Activated naive CD4-positive, alpha-beta T cell (primary cell): ENCODE measurements around the gene ATP11A.
"Not testable (repeated sequence)": the region's sequence is repeated elsewhere in the genome, so short reads cannot be mapped to it uniquely, and the experiment has no call there.

Experiments used
- DNase-seq, 4 experiments: peaks; one replicate each; lab custom pipeline; 2025; lab: John Stamatoyannopoulos, UW

The ATP11A gene

DNA sequence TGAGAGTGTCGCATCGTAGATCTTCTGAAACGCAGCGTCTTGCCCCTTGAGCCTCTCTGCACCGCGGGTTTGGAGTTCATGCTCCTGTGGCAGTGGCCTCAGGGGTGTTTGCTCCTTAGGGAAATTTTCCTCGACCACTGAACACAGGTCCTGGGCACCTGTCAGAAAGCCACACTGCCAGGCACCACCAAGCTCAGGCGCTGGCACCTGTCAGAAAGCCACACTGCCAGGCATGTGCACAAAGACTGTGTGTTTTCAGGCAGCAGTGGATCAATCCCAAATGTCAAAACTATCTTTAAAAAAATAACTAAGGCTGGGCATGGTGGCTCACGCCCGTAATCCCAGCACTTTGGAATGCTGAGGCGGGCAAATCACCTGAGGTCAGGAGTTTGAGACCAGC lies 87.1 kb downstream of the ATP11A start:
- no peak for DNase-seq

- DNase-seq: no peak
Observed at GRCh38 chr13:112777637-112778406, 88.0 kb downstream of the ATP11A start.

DNA sequence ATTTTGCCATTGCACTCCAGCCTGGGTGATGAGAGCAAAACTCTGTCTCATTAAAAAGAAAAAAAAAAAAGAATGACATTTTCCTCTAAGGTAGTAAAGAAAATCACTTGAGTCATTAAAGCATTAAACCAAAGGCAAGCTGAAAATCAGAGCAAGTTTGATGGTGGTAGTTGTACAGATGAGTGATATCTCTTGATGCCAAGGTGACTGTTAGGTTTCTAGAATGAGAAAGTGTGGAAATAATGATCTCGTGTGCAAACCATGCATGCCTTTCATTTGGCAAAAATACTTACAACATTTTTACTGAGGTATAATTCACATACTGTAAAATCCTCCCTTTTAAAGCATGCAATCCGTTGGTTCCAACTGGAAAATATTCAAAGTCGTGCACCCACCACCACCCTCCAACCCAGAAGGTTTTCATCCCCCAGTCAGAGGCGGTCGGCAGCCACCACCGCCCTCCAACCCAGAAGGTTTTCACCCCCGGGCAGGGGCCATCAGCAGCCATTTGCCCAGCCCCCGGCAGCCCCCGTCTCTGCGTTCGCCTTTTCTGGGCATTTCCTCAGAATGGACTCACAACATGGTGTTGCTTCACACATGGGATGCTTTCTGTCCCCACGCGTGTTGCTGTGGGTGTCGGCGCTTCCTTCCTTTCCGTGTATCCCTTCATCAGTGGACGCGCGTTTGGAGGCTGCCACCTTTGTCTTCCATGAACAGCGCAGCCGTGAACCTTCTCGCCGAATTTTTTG lies 90.2 kb downstream of the ATP11A start:
- no peak for DNase-seq

DNA sequence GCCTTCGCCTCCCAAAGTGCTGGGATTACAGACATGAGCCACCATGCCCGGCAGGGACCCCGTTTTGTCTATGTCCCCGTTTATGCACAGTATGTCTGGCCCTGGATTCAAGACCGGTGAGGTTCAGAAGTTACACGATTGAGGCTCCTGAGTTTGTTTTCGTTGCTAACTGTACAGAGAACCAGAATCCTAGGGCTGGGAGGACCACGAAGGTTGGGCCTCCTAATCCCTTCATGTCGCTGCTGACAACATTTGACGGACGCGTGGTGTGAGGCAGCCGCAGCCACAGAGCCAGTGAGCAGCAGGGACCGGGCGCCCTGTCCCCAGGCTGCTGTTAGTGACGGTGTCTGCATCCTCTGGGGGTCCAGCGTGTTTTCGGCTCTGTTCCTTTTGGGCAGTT lies 91.4 kb downstream of the ATP11A start:
- DNase-seq: no peak

DNA sequence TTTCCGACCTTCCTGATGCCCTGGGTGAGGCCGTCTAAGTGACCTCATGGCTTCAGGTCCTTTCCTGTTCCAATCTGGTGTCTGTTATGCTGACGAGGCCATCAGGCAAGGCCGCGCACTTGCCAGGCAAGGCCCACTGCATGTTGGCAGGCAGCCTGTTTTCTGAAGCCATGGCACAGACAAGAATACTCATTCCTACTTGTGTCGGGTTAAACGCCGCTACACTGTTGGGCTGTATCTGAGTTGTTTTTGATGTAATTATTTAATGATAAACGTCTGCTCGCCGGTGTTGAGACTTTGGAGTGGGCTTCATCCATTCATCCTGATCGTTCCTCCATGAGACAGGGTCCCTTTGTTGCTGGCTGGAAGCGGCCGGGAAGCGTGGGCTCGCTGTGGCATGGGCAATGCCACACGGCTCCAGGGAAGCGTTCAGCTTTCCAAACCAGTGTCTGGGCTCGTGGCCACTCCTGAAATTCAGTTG lies 92.1 kb downstream of the ATP11A start:
- DNase-seq: no peak

- DNase-seq: no peak
Observed at GRCh38 chr13:112782429-112783010, 92.7 kb downstream of the ATP11A start.

DNA sequence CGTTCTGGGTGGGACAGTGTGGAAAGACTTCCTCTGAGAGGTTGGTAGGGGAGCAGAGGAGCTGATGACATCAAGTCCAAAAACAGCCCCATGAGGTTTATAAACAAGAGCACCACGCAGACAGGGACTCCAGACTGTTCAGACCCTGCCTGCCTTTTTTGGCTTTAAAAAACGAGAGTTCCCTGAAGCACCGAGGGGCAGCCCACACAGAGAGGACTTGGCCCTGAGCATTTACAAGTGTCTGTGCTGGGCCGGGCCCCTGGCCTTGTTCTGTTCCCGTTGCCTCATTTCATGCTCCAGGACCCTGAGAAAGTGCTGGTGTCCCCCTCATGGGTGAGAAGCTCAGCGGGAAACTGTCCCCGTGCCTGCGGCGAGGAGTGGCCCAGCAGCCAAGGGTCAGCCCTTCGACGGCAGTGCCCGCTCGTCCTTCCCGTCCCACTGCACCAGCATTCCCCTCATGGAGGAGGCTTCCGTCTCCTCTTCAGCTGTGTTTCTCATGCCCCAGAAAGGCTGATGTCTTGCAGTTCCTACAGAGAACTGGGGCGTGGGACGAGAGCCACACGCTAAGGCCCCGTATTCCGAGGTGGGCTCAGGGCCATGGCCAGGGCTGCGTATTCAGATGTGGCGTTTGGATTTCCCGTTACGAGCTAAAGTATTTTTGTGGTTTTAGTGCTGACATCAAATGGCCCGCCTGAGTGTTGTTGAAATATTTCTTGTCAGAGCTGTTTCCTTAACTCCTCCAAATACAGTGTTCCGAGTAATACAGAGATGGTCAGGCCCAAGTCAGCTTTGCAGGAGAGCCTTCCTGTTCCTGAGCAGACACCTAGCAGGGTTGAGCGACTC lies 93.5 kb downstream of the ATP11A start:
- no peak for DNase-seq

DNA sequence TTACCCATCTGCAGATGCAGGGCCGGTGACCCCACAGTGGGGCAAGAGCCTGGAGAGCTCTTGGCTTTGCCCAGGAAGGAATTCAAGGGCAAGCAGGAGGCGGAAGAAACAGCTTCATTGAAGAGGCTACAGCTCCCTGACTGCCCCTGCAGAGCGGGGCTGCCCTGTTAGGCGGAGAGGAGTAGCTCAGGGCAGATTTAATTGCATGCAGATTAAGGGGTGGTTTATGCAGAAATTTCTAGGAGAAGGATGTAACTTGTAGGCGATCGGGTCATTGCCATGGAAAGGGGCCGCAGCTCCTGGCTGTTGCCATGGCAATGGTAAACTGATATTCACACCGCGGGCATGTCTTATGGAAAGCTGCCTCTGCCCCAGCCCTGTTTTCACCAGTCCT lies 94.1 kb downstream of the ATP11A start:
- no peak for DNase-seq

- no peak for DNase-seq
Observed at GRCh38 chr13:112784811-112785482, 95.1 kb downstream of the ATP11A start.

GRCh38 chr13:112785483-112785856 lies 95.6 kb downstream of the ATP11A start:
- DNase-seq: no peak

GRCh38 chr13:112786810-112787209 lies 97.0 kb downstream of the ATP11A start:
- not testable (repeated sequence) for DNase-seq

DNA sequence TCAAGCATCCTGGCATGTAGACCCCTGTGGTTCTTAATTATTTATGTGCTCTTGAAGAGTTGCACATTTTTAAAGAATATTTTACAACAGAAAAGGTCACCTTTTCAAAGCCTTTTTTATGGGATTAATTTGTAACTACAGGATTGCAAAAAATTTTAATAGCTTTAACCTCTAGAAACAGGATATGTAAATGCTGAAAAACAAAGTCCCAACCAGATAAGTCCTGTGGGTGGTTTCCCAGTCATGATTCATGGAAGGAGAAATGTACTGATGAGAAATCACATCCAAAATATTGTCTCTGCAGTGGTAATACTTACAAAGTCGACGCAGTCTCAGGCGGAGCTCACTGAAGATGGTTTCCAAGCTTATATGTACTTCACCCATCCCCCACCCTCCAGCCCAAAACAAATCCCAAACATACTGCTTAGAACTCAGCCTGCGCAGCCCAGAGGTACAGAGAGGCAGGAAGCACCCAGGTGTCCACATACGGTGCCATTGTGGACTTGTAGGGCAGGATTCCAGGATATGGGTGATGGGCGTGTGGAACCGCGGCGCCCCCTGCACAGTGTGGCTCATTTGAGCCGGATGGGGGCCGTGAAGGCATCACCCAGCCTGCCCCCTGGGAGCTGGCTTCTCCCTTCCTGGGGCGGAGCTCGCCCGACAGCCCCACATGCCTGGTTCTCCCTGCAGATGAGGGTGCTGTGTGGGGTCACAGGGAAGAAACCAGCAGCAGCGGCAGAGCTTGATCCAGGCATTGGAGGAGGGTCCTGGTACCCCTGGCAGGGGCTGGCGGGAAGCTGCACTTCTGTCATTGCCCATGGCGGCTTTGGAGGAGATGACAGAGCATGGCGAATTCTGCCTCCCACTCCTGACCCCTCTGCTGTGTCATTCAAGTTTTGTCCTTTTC lies 101.2 kb downstream of the ATP11A start:
- no peak for DNase-seq

GRCh38 chr13:112791663-112792440 lies 102.0 kb downstream of the ATP11A start:
- no peak for DNase-seq

GRCh38 chr13:112792511-112792910 lies 102.7 kb downstream of the ATP11A start:
- no peak for DNase-seq

DNA sequence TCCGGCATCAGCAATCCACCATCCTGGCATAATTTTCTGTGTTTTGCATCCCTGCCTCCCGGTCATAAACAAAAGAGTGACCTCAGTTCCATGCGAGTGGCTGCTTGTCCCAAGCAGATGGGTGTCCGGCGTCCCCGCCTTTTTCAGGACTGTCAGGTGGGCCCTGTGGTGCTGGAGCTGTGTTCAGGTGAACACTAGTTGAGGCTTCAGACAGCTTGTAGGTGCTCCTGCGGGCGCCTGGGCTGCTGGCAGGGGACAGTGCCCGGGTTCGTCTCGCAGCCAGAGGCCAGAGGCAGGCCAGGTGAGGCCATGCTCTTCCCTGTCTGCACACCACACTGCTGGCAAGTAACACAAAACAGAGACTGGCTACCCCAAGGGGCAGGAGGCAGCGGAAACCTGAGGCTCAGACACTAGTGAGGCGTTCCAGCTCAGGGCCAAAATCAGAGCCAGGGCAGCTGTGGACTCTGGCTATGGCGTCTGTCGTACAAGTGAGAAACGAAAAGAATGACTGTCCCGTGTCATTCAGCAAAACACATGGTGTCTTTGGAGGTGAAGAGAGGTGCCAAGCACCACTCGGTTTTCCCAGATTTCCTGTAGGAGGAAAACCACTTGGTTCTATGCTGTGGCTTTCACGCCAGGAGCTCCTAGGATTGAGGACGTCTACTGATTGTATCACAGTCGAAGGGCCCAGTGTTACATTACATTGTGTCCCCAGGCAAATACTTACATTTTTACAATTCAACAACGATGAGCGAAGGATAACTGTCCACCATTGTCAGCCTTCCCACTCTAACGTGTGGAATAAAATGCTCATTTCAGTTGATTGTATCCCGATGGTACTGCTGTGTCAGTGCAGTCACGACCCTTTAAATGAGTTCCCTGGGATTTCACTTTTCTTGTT lies 104.0 kb downstream of the ATP11A start:
- no peak for DNase-seq

DNA sequence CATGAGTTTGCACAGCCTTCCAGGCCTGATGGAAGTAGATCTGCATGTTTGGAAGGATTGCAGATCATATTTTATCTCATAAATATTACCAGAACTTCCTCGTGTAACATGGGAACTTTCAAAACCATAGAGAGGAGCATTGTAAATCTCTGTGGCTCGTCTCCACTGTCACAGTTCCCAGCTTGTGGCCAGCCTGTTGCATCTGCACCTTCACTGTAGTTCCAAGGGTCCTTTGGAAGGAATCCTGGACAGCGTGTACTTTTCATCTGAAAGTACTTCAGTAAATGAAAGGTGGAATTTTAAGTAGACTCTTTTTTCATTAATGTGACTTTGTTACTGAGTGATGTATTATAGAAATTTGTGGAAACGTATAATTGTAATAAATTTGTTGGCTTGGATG lies 105.4 kb downstream of the ATP11A start:
- DNase-seq: no peak

- no peak for DNase-seq
Observed at GRCh38 chr13:112796190-112796915, 106.5 kb downstream of the ATP11A start.

GRCh38 chr13:112799394-112799793 lies 109.6 kb downstream of the ATP11A start:
- no peak for DNase-seq
